Keratinocyte (primary cell): ENCODE data around the gene SEC24B. TPM values are rescaled to one million over a fixed set of nuclear protein-coding genes. Genes with fewer than 3 reads are reported as not detected.

Source experiments
- DNase-seq: peaks from one replicate; pipeline ENCODE4 v3.0.0-alpha.2; 2011; ENCODE audit warnings: low read depth, missing footprints, low spot score
- FAIRE-seq: peaks from 2 replicates; lab custom pipeline; 2011; peaks lifted over from hg19 to GRCh38; lab: Jason Lieb, UNC
- H2AFZ ChIP-seq: 2 replicates; pipeline ENCODE4 v1.6.0; 2012; ENCODE audit warnings: low read length, control low read depth, inconsistent platforms; ENCODE audit not compliant: control insufficient read depth
- H3K27ac ChIP-seq: 2 replicates; pipeline ENCODE4 v1.5.1; 2011; ENCODE audit warnings: low read length; ENCODE audit not compliant: control insufficient read depth, insufficient read depth
- H3K27me3 ChIP-seq: 3 replicates; pipeline ENCODE4 v1.6.0; 2011; ENCODE audit warnings: low read length; ENCODE audit not compliant: control insufficient read depth, insufficient read depth; ENCODE audit errors: extremely low read depth
- H3K36me3 ChIP-seq, 2 experiments: 2 replicates in 1 of 2; 3 replicates in 1 of 2; pipeline ENCODE4 v1.5.1; 2011; ENCODE audit warnings: low read length in 2 of 2, mild to moderate bottlenecking in 1 of 2; ENCODE audit not compliant: control insufficient read depth in 2 of 2, insufficient read depth in 2 of 2; ENCODE audit errors: extremely low read depth in 1 of 2
- H3K4me1 ChIP-seq: 3 replicates; pipeline ENCODE4 v1.5.1; 2011; ENCODE audit warnings: low read length; ENCODE audit not compliant: control insufficient read depth, insufficient read depth; ENCODE audit errors: extremely low read depth
- H3K4me2 ChIP-seq: 3 replicates; pipeline ENCODE4 v1.6.0; 2011; ENCODE audit warnings: low read depth, low read length; ENCODE audit not compliant: control insufficient read depth, insufficient read depth; ENCODE audit errors: extremely low read depth
- H3K4me3 ChIP-seq, 3 experiments: fragments of 200-600 bp in 1 of 3; sonication (generic) in 1 of 3; 2 replicates in 2 of 3; 3 replicates in 1 of 3; pipeline ENCODE4 v1.5.1; 2011 to 2016; ENCODE audit warnings: low read length in 3 of 3, mild to moderate bottlenecking in 3 of 3, control low read depth in 2 of 3, inconsistent platforms in 1 of 3, low read depth in 1 of 3, mixed read lengths in 1 of 3, mixed run types in 1 of 3, moderate library complexity in 1 of 3; ENCODE audit not compliant: control insufficient read depth in 2 of 3, insufficient read depth in 2 of 3; ENCODE audit errors: extremely low read depth in 1 of 3
- H3K79me2 ChIP-seq: 2 replicates; pipeline ENCODE4 v1.6.0; 2012; ENCODE audit warnings: low read length; ENCODE audit not compliant: control insufficient read depth, insufficient read depth
- H3K9ac ChIP-seq: 3 replicates; pipeline ENCODE4 v1.6.0; 2011; ENCODE audit warnings: low read length; ENCODE audit not compliant: control insufficient read depth, insufficient read depth; ENCODE audit errors: extremely low read depth
- H3K9me1 ChIP-seq: 3 replicates; pipeline ENCODE4 v1.6.0; 2011; ENCODE audit warnings: low read length; ENCODE audit not compliant: control insufficient read depth, insufficient read depth; ENCODE audit errors: extremely low read depth
- H3K9me3 ChIP-seq: 2 replicates; pipeline ENCODE4 v1.5.1; 2012; ENCODE audit warnings: low read depth, low read length; ENCODE audit not compliant: control insufficient read depth
- H4K20me1 ChIP-seq: 3 replicates; pipeline ENCODE4 v1.6.0; 2011; ENCODE audit warnings: low read length; ENCODE audit not compliant: control insufficient read depth, insufficient read depth; ENCODE audit errors: extremely low read depth
- EZH2 ChIP-seq: IDR thresholded peaks from one replicate; pipeline ENCODE4 v1.6.1; 2012; ENCODE audit warnings: inconsistent platforms, mild to moderate bottlenecking, low read length, moderate library complexity
- dilution Hi-C: fragments of 300-500 bp; cut with MboI; formaldehyde crosslinking; loops from one replicate; pipeline ENCODE4 v1.7.0; 2020; ENCODE audit warnings: low sequenced_read_pairs; ENCODE audit not compliant: extremely low pct_ligation_motif_present
- polyA plus RNA-seq, 5 experiments: library from polyadenylated mRNA; depleted of rRNA in 3 of 5; stranded (reverse) in 3 of 5; stranded (forward) in 1 of 5; unstranded in 1 of 5; fragments of >200 nt; gene quantifications; 1 replicate in 1 of 5; 2 replicates in 3 of 5; 3 replicates in 1 of 5; pipeline versions ENCODE4 v1.2.1 to v1.2.3, GENCODE V29; 2011 to 2012; ENCODE audit warnings: missing spikeins in 2 of 5, low read depth in 1 of 5, low replicate concordance in 1 of 5
- TF ChIP-seq, protein P1 (sequence below), 3 experiments: IDR thresholded peaks in 1 of 3; conservative IDR thresholded peaks in 1 of 3; optimal IDR thresholded peaks in 1 of 3; 2 replicates in 2 of 3; 3 replicates in 1 of 3; pipeline versions ENCODE3 to v1.5.1; 2011; ENCODE audit warnings: low read length in 3 of 3, mild to moderate bottlenecking in 3 of 3, moderate library complexity in 2 of 3, control low read depth in 1 of 3, inconsistent platforms in 1 of 3; ENCODE audit not compliant: insufficient read depth in 2 of 3; ENCODE audit errors: extremely low read depth in 1 of 3

The SEC24B gene
- polyA plus RNA-seq, 1 donor (not counting 4 experiments of a cell fraction or from before 2014, with no cell fraction given): 53.4 TPM

DNA sequence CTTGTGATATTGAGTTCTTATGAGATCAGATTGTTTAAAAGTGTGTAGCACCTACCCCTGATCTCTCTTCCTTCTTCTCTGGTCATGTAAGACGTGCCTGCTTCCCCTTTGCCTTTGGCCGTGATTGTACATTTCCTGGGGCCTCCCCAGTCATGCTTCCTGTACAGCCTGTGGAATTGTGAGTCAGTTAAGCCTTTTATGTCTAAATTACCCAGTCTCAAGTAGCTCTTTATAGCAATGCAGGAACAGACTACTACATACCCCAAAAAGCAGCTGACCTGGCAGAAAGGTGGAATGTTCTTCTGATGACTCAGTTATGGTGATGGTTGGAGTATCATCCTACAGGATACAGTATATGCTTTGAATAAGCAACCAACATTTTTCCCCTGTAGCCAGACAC is 115.0 kb downstream of the SEC24B start:
- H3K4me1 ChIP-seq: peaks cover 15% of the 10 kb centered on the region
- FAIRE-seq: peak; percentile 97
- H3K9me3 ChIP-seq: no peaks in the 10 kb centered on the region
- H3K27ac ChIP-seq: peak overlapping the region; percentile 49
- H4K20me1 ChIP-seq: no peaks in the 10 kb centered on the region
- H3K36me3 ChIP-seq: peaks cover 1 to 3% of the 10 kb centered on the region in 2 experiments
- H3K9me1 ChIP-seq: no peaks in the 10 kb centered on the region
- peak overlapping the region; percentile 21 for H2AFZ ChIP-seq
- dilution Hi-C loops: no loop called here
- H3K4me3 ChIP-seq: peak overlapping the region in 2 of 3 experiments; percentile 25 to 43
- no peaks in the 10 kb centered on the region for H3K79me2 ChIP-seq
- DNase-seq: peak; percentile 79
- no peak overlapping the region for H3K9ac ChIP-seq
- TF ChIP-seq, protein P1, sequence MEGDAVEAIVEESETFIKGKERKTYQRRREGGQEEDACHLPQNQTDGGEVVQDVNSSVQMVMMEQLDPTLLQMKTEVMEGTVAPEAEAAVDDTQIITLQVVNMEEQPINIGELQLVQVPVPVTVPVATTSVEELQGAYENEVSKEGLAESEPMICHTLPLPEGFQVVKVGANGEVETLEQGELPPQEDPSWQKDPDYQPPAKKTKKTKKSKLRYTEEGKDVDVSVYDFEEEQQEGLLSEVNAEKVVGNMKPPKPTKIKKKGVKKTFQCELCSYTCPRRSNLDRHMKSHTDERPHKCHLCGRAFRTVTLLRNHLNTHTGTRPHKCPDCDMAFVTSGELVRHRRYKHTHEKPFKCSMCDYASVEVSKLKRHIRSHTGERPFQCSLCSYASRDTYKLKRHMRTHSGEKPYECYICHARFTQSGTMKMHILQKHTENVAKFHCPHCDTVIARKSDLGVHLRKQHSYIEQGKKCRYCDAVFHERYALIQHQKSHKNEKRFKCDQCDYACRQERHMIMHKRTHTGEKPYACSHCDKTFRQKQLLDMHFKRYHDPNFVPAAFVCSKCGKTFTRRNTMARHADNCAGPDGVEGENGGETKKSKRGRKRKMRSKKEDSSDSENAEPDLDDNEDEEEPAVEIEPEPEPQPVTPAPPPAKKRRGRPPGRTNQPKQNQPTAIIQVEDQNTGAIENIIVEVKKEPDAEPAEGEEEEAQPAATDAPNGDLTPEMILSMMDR (optimal IDR thresholded peaks at IDR 0.05 in 1 of 3, IDR thresholded peaks at IDR 0.05 in 1 of 3, conservative IDR thresholded peaks at IDR 0.05 in 1 of 3; ENCODE audit: extremely low read depth in 1 of 3, insufficient read depth in 2 of 3, low read length in 3 of 3): no peak
- TF ChIP-seq EZH2: no peak
- peak overlapping the region; percentile 75 for H3K4me2 ChIP-seq
- H3K27me3 ChIP-seq: no peaks in the 10 kb centered on the region

DNA sequence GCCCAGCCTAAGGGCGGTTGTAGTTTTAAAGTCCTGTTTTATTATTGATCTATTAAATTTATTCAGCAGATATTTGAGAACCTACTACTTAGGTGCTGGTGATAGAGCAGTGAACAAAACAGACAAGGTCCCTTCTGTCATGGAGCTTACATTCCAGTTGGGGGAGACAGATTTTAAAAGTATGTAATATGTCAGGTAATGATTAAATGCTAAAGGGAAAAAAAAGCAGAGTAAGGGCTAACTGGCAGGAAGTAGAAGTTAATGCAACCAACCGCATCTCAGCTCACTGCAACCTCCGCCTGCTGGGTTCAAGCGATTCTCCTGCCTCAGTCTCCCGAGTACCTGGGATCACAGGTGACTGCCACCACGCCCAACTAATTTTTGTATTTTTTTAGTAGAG is 118.6 kb downstream of the SEC24B start:
- H3K4me3 ChIP-seq: no peak overlapping the region
- no peaks in the 10 kb centered on the region for H3K27me3 ChIP-seq
- no peak overlapping the region for H3K27ac ChIP-seq
- TF ChIP-seq EZH2: no peak
- TF ChIP-seq, protein P1 (optimal IDR thresholded peaks at IDR 0.05 in 1 of 3, IDR thresholded peaks at IDR 0.05 in 1 of 3, conservative IDR thresholded peaks at IDR 0.05 in 1 of 3; ENCODE audit: extremely low read depth in 1 of 3, insufficient read depth in 2 of 3, low read length in 3 of 3): no peak
- DNase-seq: no peak
- no peak overlapping the region for H3K4me2 ChIP-seq
- no peak overlapping the region for H2AFZ ChIP-seq
- dilution Hi-C loops: no loop called here
- no peaks in the 10 kb centered on the region for H3K9me1 ChIP-seq
- FAIRE-seq: no peak
- H3K4me1 ChIP-seq: peaks cover 15% of the 10 kb centered on the region
- no peaks in the 10 kb centered on the region for H3K9me3 ChIP-seq
- H4K20me1 ChIP-seq: no peaks in the 10 kb centered on the region
- H3K36me3 ChIP-seq: peaks cover 1 to 3% of the 10 kb centered on the region in 2 experiments
- H3K79me2 ChIP-seq: no peaks in the 10 kb centered on the region
- H3K9ac ChIP-seq: no peak overlapping the region
